NCI-H2196 (cell line): ENCODE results near the gene DOCK7.

Experiments used
- DNase-seq: peaks from one replicate; lab custom pipeline; 2025; ENCODE audit not compliant: unreplicated experiment; lab: John Stamatoyannopoulos, UW

The DOCK7 gene

GRCh38 chr1:62417351-62417999 lies 270.7 kb downstream of the DOCK7 start:
- no peak for DNase-seq

- no peak for DNase-seq
These were observed 272.5 kb downstream of the DOCK7 start for GRCh38 chr1:62415687-62416086.

- peak; percentile 73 for DNase-seq
These were observed 280.7 kb downstream of the DOCK7 start for GRCh38 chr1:62407398-62408009.

GRCh38 chr1:62406576-62406975 lies 281.6 kb downstream of the DOCK7 start:
- DNase-seq = no peak

- no peak for DNase-seq
These were observed 282.9 kb downstream of the DOCK7 start for GRCh38 chr1:62405247-62405646.
